BLaER1 (cell line): ENCODE measurements around the gene ADGRG6.
A peak's percentile ranks its signal among the peaks of the same experiment; 100 is the strongest.

Source experiments
- H3K27ac ChIP-seq: shearing (Covaris generic); formaldehyde crosslinking; 2 replicates; pipeline ENCODE4 v1.8.1; 2022
- H3K27me3 ChIP-seq: shearing (Covaris generic); formaldehyde crosslinking; 2 replicates; pipeline ENCODE4 v1.8.1; 2022
- H3K36me3 ChIP-seq: shearing (Covaris generic); formaldehyde crosslinking; 2 replicates; pipeline ENCODE4 v1.8.1; 2022
- H3K4me1 ChIP-seq: shearing (Covaris generic); formaldehyde crosslinking; 2 replicates; pipeline ENCODE4 v1.8.1; 2022
- H3K4me2 ChIP-seq: shearing (Covaris generic); formaldehyde crosslinking; 2 replicates; pipeline ENCODE4 v1.8.1; 2022
- H3K4me3 ChIP-seq: shearing (Covaris generic); formaldehyde crosslinking; 2 replicates; pipeline ENCODE4 v1.8.1; 2022
- H3K9ac ChIP-seq: shearing (Covaris generic); formaldehyde crosslinking; 2 replicates; pipeline ENCODE4 v1.8.1; 2022
- H3K9me3 ChIP-seq: shearing (Covaris generic); formaldehyde crosslinking; 2 replicates; pipeline ENCODE4 v1.8.1; 2022
- H4K20me1 ChIP-seq: shearing (Covaris generic); formaldehyde crosslinking; 2 replicates; pipeline ENCODE4 v1.8.1; 2022
- Cebpa-rat ChIP-seq: shearing (Covaris generic); IDR thresholded peaks from 2 replicates; pipeline ENCODE4 v1.8.1; 2022

The ADGRG6 gene

GRCh38 chr6:142290851-142291250 is 11.0 kb upstream of the ADGRG6 start:
- Histone ChIP-seq H3K4me2 (no peak overlapping the region), H3K9ac (no peak overlapping the region), H3K27me3 (no peaks in the 10 kb centered on the region), H4K20me1 (no peaks in the 10 kb centered on the region), H3K27ac (no peak overlapping the region), H3K9me3 (no peaks in the 10 kb centered on the region), H3K4me1 (no peaks in the 10 kb centered on the region), H3K36me3 (no peaks in the 10 kb centered on the region), H3K4me3 (no peak overlapping the region)
- TF ChIP-seq Cebpa-rat: no peak

GRCh38 chr6:142291512-142291911 is 10.3 kb upstream of the ADGRG6 start:
- Histone ChIP-seq H4K20me1 (no peaks in the 10 kb centered on the region), H3K27me3 (no peaks in the 10 kb centered on the region), H3K9me3 (no peaks in the 10 kb centered on the region), H3K9ac (no peak overlapping the region), H3K36me3 (no peaks in the 10 kb centered on the region), H3K4me3 (no peak overlapping the region), H3K27ac (no peak overlapping the region), H3K4me2 (no peak overlapping the region), H3K4me1 (no peaks in the 10 kb centered on the region)
- no peak for TF ChIP-seq Cebpa-rat

GRCh38 chr6:142292166-142292924 is 9.5 kb upstream of the ADGRG6 start:
- 0 out of 2 replicates have a peak, but pooled peaks have one; percentile 27 for TF ChIP-seq Cebpa-rat
- Histone ChIP-seq H4K20me1 (no peaks in the 10 kb centered on the region), H3K27me3 (no peaks in the 10 kb centered on the region), H3K36me3 (no peaks in the 10 kb centered on the region), H3K9me3 (no peaks in the 10 kb centered on the region), H3K4me2 (no peak overlapping the region), H3K27ac (no peak overlapping the region), H3K4me1 (no peaks in the 10 kb centered on the region), H3K9ac (no peak overlapping the region), H3K4me3 (no peak overlapping the region)

- Histone ChIP-seq H3K4me1 (no peaks in the 10 kb centered on the region), H3K36me3 (no peaks in the 10 kb centered on the region)
Observed at GRCh38 chr6:142293121-142293520, 8.7 kb upstream of the ADGRG6 start.

GRCh38 chr6:142294679-142295078 is 7.1 kb upstream of the ADGRG6 start:
- TF ChIP-seq Cebpa-rat: no peak
- Histone ChIP-seq H3K27ac (no peak overlapping the region), H3K27me3 (no peaks in the 10 kb centered on the region), H4K20me1 (no peaks in the 10 kb centered on the region), H3K9me3 (no peaks in the 10 kb centered on the region), H3K4me3 (no peak overlapping the region), H3K4me2 (no peak overlapping the region), H3K4me1 (no peaks in the 10 kb centered on the region), H3K36me3 (no peaks in the 10 kb centered on the region), H3K9ac (no peak overlapping the region)

More at GRCh38 chr6:142293121-142293520, 8.7 kb upstream of the ADGRG6 start:
- TF ChIP-seq Cebpa-rat: no peak
- Histone ChIP-seq H3K4me3 (no peak overlapping the region), H3K9ac (no peak overlapping the region), H3K27ac (no peak overlapping the region), H3K4me2 (no peak overlapping the region), H3K27me3 (no peaks in the 10 kb centered on the region), H4K20me1 (no peaks in the 10 kb centered on the region), H3K9me3 (no peaks in the 10 kb centered on the region)

- H3K27ac ChIP-seq: no peak overlapping the region
- no peak for TF ChIP-seq Cebpa-rat
- H3K27me3 ChIP-seq: no peaks in the 10 kb centered on the region
- H3K36me3 ChIP-seq: no peaks in the 10 kb centered on the region
- no peak overlapping the region for H3K4me2 ChIP-seq
- H4K20me1 ChIP-seq: no peaks in the 10 kb centered on the region
- no peaks in the 10 kb centered on the region for H3K4me1 ChIP-seq
- no peak overlapping the region for H3K9ac ChIP-seq
- no peak overlapping the region for H3K4me3 ChIP-seq
- peaks cover 10% of the 10 kb centered on the region for H3K9me3 ChIP-seq
Observed at GRCh38 chr6:142296975-142297604, 4.7 kb upstream of the ADGRG6 start.

GRCh38 chr6:142297605-142297995 is 4.2 kb upstream of the ADGRG6 start:
- H3K4me1 ChIP-seq: no peaks in the 10 kb centered on the region
- H3K4me2 ChIP-seq: no peak overlapping the region
- H3K36me3 ChIP-seq: no peaks in the 10 kb centered on the region
- TF ChIP-seq Cebpa-rat: no peak
- no peak overlapping the region for H3K9ac ChIP-seq
- peaks cover 13% of the 10 kb centered on the region for H3K9me3 ChIP-seq
- H4K20me1 ChIP-seq: no peaks in the 10 kb centered on the region
- H3K4me3 ChIP-seq: no peak overlapping the region
- H3K27ac ChIP-seq: no peak overlapping the region
- H3K27me3 ChIP-seq: no peaks in the 10 kb centered on the region

GRCh38 chr6:142297996-142298753 is 3.6 kb upstream of the ADGRG6 start:
- Histone ChIP-seq H3K27me3 (no peaks in the 10 kb centered on the region), H3K9ac (no peak overlapping the region), H3K4me2 (no peak overlapping the region), H3K36me3 (no peaks in the 10 kb centered on the region), H4K20me1 (no peaks in the 10 kb centered on the region), H3K4me3 (no peak overlapping the region), H3K27ac (no peak overlapping the region), H3K9me3 (peaks cover 13% of the 10 kb centered on the region), H3K4me1 (no peaks in the 10 kb centered on the region)
- TF ChIP-seq Cebpa-rat: no peak

GRCh38 chr6:142300302-142300701 is 1.5 kb upstream of the ADGRG6 start:
- H3K36me3 ChIP-seq: no peaks in the 10 kb centered on the region
- H3K4me1 ChIP-seq: no peaks in the 10 kb centered on the region
- no peaks in the 10 kb centered on the region for H4K20me1 ChIP-seq
- TF ChIP-seq Cebpa-rat: no peak
- H3K9me3 ChIP-seq: peaks cover 13% of the 10 kb centered on the region
- H3K9ac ChIP-seq: no peak overlapping the region
- H3K27me3 ChIP-seq: no peaks in the 10 kb centered on the region
- H3K4me3 ChIP-seq: no peak overlapping the region
- H3K4me2 ChIP-seq: no peak overlapping the region
- no peak overlapping the region for H3K27ac ChIP-seq
